ENCODE measurements around the gene CPZ.

- TF ChIP-seq, protein P1, sequence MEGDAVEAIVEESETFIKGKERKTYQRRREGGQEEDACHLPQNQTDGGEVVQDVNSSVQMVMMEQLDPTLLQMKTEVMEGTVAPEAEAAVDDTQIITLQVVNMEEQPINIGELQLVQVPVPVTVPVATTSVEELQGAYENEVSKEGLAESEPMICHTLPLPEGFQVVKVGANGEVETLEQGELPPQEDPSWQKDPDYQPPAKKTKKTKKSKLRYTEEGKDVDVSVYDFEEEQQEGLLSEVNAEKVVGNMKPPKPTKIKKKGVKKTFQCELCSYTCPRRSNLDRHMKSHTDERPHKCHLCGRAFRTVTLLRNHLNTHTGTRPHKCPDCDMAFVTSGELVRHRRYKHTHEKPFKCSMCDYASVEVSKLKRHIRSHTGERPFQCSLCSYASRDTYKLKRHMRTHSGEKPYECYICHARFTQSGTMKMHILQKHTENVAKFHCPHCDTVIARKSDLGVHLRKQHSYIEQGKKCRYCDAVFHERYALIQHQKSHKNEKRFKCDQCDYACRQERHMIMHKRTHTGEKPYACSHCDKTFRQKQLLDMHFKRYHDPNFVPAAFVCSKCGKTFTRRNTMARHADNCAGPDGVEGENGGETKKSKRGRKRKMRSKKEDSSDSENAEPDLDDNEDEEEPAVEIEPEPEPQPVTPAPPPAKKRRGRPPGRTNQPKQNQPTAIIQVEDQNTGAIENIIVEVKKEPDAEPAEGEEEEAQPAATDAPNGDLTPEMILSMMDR (IDR thresholded peaks at IDR 0.05): no peak
- no peak for TF ChIP-seq POLR2A (IDR thresholded peaks at IDR 0.05)
These were observed 16.8 kb downstream of the CPZ start for GRCh38 chr4:8609406-8609805.
